ENCODE data around the gene TMPRSS4. TPM values are rescaled to one million over a fixed set of nuclear protein-coding genes. Genes with fewer than 3 reads are reported as not detected.

TMPRSS4 gene
- total RNA-seq, 1 experiment from 2014 or later: not detected

GRCh38 chr11:118079491-118079890, 2.6 kb downstream of the TMPRSS4 start:
- no peak overlapping the region for H2BK5ac ChIP-seq (ENCODE audit: insufficient read length, low read length)
- H2AFZ ChIP-seq (ENCODE audit: low read length): no peak overlapping the region
- no peak for DNase-seq
- no peaks in the 10 kb centered on the region for H3K79me2 ChIP-seq (ENCODE audit: insufficient read depth, low read length)
- H3K18ac ChIP-seq (ENCODE audit: insufficient read length, low read depth, low read length): no peak overlapping the region
- no peak overlapping the region for H4K8ac ChIP-seq (replicated peaks; ENCODE audit: insufficient read length, low read depth, low read length)
- no peak overlapping the region; the same call in 1 of the 2 replicates for H3K14ac ChIP-seq (ENCODE audit: insufficient read depth, low read length)
- H3K4ac ChIP-seq (ENCODE audit: low read depth, low read length): no peak overlapping the region
- H2BK20ac ChIP-seq (ENCODE audit: low read depth, low read length, poor library complexity, severe bottlenecking): no peak overlapping the region
- peaks cover 16 to 32% of the 10 kb centered on the region in 2 experiments for H3K4me1 Mint-ChIP-seq
- H3K9ac ChIP-seq (ENCODE audit: extremely low read depth, insufficient read length, low read length): no peak overlapping the region
- H3K4me1 ChIP-seq (ENCODE audit: insufficient read depth, low read length): no peaks in the 10 kb centered on the region; the same call in 1 of the 2 replicates
- no peak overlapping the region for H2AK5ac ChIP-seq (ENCODE audit: insufficient read length, low read length)
- H3K23ac ChIP-seq (ENCODE audit: insufficient read length, low read depth, low read length): no peak overlapping the region
- H2BK120ac ChIP-seq (ENCODE audit: low read depth, low read length, poor library complexity, severe bottlenecking): no peak overlapping the region
- H3K27me3 ChIP-seq (ENCODE audit: insufficient read depth, low read length): no peaks in the 10 kb centered on the region
- H3K9me3 ChIP-seq (ENCODE audit: control insufficient read depth, low read depth, low read length): no peaks in the 10 kb centered on the region
- H3K27me3 Mint-ChIP-seq (ENCODE audit: low read depth): peaks cover 15% of the 10 kb centered on the region
- H2BK15ac ChIP-seq (ENCODE audit: low read depth, low read length): no peak overlapping the region
- no peaks in the 10 kb centered on the region for H4K20me1 ChIP-seq (ENCODE audit: control insufficient read depth, insufficient read depth, insufficient read length)
- H3K4me3 Mint-ChIP-seq: no peak overlapping the region
- H3K27ac Mint-ChIP-seq: no peak overlapping the region
- H2BK12ac ChIP-seq (ENCODE audit: insufficient read length, low read depth, low read length): no peak overlapping the region
- no peak overlapping the region for H3T11ph ChIP-seq (ENCODE audit: low read length)
- H3K23me2 ChIP-seq (ENCODE audit: insufficient read length, low read depth, low read length, poor library complexity, severe bottlenecking): no peaks in the 10 kb centered on the region
- no peak overlapping the region for H3K4me2 ChIP-seq (ENCODE audit: insufficient read depth, insufficient read length, low read length)
- no peak overlapping the region for H3K56ac ChIP-seq (ENCODE audit: insufficient read length, low read depth, low read length)
- no CpG with 5 or more reads among the region's 10 CpGs for WGBS (ENCODE audit: extremely low coverage, insufficient read length, low lambda C conversion rate)
- peaks cover 0 to 3% of the 10 kb centered on the region in 2 experiments; a peak in 1 of 5 replicates for H3K9me3 Mint-ChIP-seq
- H4K5ac ChIP-seq (ENCODE audit: insufficient read length, low read depth, low read length): no peak overlapping the region
- no peak overlapping the region for H3K27ac ChIP-seq (ENCODE audit: insufficient read length, low read depth, low read length)
- TF ChIP-seq, protein P1, sequence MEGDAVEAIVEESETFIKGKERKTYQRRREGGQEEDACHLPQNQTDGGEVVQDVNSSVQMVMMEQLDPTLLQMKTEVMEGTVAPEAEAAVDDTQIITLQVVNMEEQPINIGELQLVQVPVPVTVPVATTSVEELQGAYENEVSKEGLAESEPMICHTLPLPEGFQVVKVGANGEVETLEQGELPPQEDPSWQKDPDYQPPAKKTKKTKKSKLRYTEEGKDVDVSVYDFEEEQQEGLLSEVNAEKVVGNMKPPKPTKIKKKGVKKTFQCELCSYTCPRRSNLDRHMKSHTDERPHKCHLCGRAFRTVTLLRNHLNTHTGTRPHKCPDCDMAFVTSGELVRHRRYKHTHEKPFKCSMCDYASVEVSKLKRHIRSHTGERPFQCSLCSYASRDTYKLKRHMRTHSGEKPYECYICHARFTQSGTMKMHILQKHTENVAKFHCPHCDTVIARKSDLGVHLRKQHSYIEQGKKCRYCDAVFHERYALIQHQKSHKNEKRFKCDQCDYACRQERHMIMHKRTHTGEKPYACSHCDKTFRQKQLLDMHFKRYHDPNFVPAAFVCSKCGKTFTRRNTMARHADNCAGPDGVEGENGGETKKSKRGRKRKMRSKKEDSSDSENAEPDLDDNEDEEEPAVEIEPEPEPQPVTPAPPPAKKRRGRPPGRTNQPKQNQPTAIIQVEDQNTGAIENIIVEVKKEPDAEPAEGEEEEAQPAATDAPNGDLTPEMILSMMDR (conservative IDR thresholded peaks at IDR 0.05): no peak
- H3K36me3 Mint-ChIP-seq (ENCODE audit: insufficient read depth in 1 of 3, low read depth in 3 of 3): no peaks in the 10 kb centered on the region
- H4K91ac ChIP-seq (ENCODE audit: insufficient read length, low read depth, low read length): no peak overlapping the region
- no peaks in the 10 kb centered on the region for H3K79me1 ChIP-seq (ENCODE audit: insufficient read depth, low read depth, low read length, poor library complexity, severe bottlenecking)
